Hepatocyte (in vitro differentiated cells): ENCODE data around the gene ZNF746. TPM values are rescaled to one million over a fixed set of nuclear protein-coding genes. Genes with fewer than 3 reads are reported as not detected.

ENCODE experiments used
- DNase-seq: peaks from one replicate; pipeline ENCODE4 v3.0.0-alpha.2; 2016; ENCODE audit warnings: low spot score
- H2AFZ ChIP-seq: fragments of 200-600 bp; sonication (generic); 2 replicates; pipeline ENCODE4 v1.6.0; 2016; ENCODE audit warnings: antibody characterized with exemption, mild to moderate bottlenecking
- H3K27ac ChIP-seq: fragments of 200-600 bp; sonication (generic); 2 replicates; pipeline ENCODE4 v1.5.1; 2016; ENCODE audit warnings: mild to moderate bottlenecking
- H3K27me3 ChIP-seq: fragments of 200-600 bp; sonication (generic); 2 replicates; pipeline ENCODE4 v1.6.1; 2016
- H3K36me3 ChIP-seq: fragments of 200-600 bp; sonication (generic); replicated peaks from 2 replicates; pipeline ENCODE4 v1.5.1; 2016; ENCODE audit warnings: low read depth; ENCODE audit not compliant: insufficient read depth
- H3K4me1 ChIP-seq: fragments of 200-600 bp; sonication (generic); 2 replicates; pipeline ENCODE4 v1.5.1; 2016; ENCODE audit warnings: mild to moderate bottlenecking, moderate library complexity; ENCODE audit not compliant: insufficient read depth
- H3K4me2 ChIP-seq: fragments of 200-600 bp; sonication (generic); 2 replicates; pipeline ENCODE4 v1.6.0; 2016
- H3K4me3 ChIP-seq: fragments of 200-600 bp; sonication (generic); 2 replicates; pipeline ENCODE4 v1.5.1; 2016; ENCODE audit warnings: mild to moderate bottlenecking
- H3K79me2 ChIP-seq: fragments of 200-600 bp; sonication (generic); 2 replicates; pipeline ENCODE4 v1.6.0; 2017; ENCODE audit warnings: mild to moderate bottlenecking
- H3K9me2 ChIP-seq: fragments of 200-600 bp; sonication (generic); replicated peaks from 2 replicates; pipeline ENCODE4 v1.6.0; 2017; ENCODE audit warnings: mild to moderate bottlenecking; ENCODE audit not compliant: insufficient read depth
- H3K9me3 ChIP-seq: fragments of 200-600 bp; sonication (generic); 2 replicates; pipeline ENCODE4 v1.5.1; 2016; ENCODE audit warnings: low read depth, mild to moderate bottlenecking
- H4K20me1 ChIP-seq: fragments of 200-600 bp; sonication (generic); 2 replicates; pipeline ENCODE4 v1.6.0; 2016; ENCODE audit warnings: mild to moderate bottlenecking; ENCODE audit not compliant: insufficient read depth, poor library complexity, severe bottlenecking
- EZH2 ChIP-seq: fragments of 200-600 bp; sonication (generic); IDR thresholded peaks from 2 replicates; pipeline ENCODE4 v1.6.1; 2016; ENCODE audit warnings: antibody characterized with exemption, mild to moderate bottlenecking, borderline replicate concordance
- EZH2phosphoT487 ChIP-seq: fragments of 200-600 bp; sonication (generic); IDR thresholded peaks from one replicate; pipeline ENCODE4 v1.6.1; 2018; ENCODE audit warnings: antibody characterized with exemption, mild to moderate bottlenecking, low read depth, moderate library complexity; ENCODE audit not compliant: unreplicated experiment, severe bottlenecking
- WGBS: methylation state at CpG from one replicate; pipeline ENCODE4 v1.1.6; 2016; ENCODE audit warnings: low lambda C conversion rate; ENCODE audit errors: missing lambda C conversion rate; 5-methylcytosine and 5-hydroxymethylcytosine counted together
- polyA plus RNA-seq: library from polyadenylated mRNA; unstranded; fragments of >200 nt; fragmentation: Nextera tagmentation; extraction: Ambion mirVana; gene quantifications from 2 replicates; pipeline ENCODE4 v1.2.1, GENCODE V29; 2016
- total RNA-seq: library from RNA; depleted of rRNA; stranded (reverse); fragments of >200 nt; gene quantifications from 2 replicates; pipeline ENCODE4 v1.2.3, GENCODE V29; 2014
- TF ChIP-seq, protein P1 (sequence below): fragments of 200-600 bp; sonication (generic); IDR thresholded peaks from 2 replicates; pipeline ENCODE4 v1.5.1; 2016; ENCODE audit warnings: antibody characterized with exemption, mild to moderate bottlenecking; ENCODE audit not compliant: poor library complexity

The ZNF746 gene
- total and polyA plus RNA-seq, 2 experiments from 2014 or later, result 12.2 to 15.6 TPM

DNA sequence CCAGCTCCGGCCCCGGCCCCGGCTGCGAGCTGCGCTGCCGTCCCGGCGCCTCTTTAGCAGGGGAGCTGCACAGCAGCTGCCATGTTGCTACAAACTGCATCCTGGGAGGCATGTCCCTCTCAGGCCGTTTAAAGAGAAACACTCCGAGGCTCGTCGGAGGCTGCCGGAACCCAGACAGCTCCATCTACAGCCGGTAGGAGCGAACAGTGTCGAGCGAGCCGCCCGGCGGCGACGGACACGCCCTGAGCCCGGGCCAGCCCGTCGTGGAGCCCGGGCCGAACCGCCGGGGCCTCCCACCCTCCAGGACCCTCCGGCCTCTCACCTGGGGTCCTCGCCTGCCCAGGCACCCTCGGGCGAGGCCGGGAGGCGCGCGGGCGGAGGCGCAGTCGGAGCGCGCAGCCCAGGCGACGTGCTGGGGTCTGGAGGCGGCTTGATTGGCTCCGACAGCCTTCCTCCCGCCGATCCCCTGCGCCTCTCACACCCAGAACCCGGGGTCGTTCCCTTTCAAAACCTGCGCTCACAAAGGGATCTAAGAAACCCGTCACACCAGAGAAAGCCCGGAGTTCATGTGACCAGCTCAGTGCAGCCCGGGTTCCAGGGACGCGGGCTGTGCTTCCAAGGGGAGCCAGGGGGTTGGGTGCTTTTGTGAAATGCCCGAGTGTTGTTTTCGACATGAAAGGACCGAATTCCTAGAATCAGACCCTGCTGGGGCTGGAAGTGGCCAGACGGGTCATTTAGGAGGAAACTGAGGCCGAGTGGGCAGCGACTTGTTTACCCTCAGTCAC is 36.9 kb downstream of the ZNF746 start, which contains the start of gene ZNF777:
Gene ZNF777, minus strand, starts transcription at position 570 of the 785 bp plus-strand sequence. CDS start 5,040 bp downstream, outside the sequence.
- DNase-seq, result peak; percentile 93
- Histone ChIP-seq H2AFZ (peak within 1 kb of the TSS; percentile 99), H3K9me3 (no peaks in the 10 kb centered on the region), H3K27ac (peak within 1 kb of the TSS; percentile 82), H4K20me1 (peaks cover 6% of the 10 kb centered on the region), H3K9me2 (no peaks in the 10 kb centered on the region), H3K4me3 (peak within 1 kb of the TSS; percentile 79), H3K79me2 (peaks cover 35% of the 10 kb centered on the region), H3K4me2 (peak within 1 kb of the TSS; percentile 92), H3K36me3 (no peaks in the 10 kb centered on the region), H3K4me1 (peaks cover 10% of the 10 kb centered on the region), H3K27me3 (no peaks in the 10 kb centered on the region)
- TF ChIP-seq, protein P1, sequence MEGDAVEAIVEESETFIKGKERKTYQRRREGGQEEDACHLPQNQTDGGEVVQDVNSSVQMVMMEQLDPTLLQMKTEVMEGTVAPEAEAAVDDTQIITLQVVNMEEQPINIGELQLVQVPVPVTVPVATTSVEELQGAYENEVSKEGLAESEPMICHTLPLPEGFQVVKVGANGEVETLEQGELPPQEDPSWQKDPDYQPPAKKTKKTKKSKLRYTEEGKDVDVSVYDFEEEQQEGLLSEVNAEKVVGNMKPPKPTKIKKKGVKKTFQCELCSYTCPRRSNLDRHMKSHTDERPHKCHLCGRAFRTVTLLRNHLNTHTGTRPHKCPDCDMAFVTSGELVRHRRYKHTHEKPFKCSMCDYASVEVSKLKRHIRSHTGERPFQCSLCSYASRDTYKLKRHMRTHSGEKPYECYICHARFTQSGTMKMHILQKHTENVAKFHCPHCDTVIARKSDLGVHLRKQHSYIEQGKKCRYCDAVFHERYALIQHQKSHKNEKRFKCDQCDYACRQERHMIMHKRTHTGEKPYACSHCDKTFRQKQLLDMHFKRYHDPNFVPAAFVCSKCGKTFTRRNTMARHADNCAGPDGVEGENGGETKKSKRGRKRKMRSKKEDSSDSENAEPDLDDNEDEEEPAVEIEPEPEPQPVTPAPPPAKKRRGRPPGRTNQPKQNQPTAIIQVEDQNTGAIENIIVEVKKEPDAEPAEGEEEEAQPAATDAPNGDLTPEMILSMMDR, result peak; percentile 69
- no peak for TF ChIP-seq EZH2phosphoT487
- 2% methylated on average over 56 of the region's 64 CpGs for WGBS

DNA sequence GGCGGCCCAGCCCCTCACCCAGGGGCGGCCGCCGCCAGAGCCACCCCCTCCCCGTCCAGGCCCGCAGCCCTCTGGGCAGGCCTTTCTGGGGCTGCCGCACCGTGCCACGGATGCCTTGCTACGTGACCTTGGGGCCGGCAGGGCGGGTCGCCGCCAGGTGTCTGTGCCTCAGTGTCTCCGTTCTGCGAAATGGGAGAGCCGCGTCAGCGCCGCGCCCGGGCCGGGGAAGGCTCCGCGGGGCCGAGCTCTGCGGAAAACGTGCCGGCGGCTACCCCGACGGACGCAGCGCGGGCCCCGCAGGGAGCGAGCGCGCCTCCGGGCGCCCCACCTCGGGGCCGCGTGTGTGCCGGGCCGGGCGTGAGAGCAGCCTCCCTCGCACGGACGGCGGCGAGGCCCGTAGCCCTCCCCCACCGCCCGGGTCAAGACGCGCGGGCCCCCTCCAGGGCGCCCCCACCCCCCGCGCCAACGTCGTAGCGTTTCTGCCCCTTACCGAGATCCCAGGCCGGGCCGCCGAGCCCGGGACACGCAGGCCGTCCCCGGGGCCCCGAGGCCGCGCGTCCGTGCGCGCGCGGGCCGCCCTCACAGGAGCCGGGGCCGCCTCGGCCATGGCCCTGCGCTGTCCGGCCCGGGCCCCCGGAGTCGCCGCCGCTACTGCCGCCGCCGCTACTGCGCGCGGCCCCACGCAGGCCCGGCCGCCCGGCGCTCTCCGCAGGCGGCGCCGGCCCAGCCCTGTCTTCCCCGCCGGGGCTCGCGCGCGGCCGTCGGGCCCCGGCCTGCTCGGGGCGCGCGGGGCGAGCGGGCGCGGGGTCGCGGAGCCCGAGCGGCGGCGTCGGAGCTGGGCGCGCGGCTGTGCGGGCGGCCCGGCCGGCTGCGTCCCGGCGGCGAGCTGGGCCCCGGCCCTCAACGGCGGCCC is 37.8 kb downstream of the ZNF746 start:
- 2% methylated on average over 58 of the region's 145 CpGs for WGBS
- TF ChIP-seq, protein P1, result no peak
- TF ChIP-seq EZH2, result no peak
- TF ChIP-seq EZH2phosphoT487, result no peak
- H3K4me2 ChIP-seq, result peak overlapping the region; percentile 84

DNA sequence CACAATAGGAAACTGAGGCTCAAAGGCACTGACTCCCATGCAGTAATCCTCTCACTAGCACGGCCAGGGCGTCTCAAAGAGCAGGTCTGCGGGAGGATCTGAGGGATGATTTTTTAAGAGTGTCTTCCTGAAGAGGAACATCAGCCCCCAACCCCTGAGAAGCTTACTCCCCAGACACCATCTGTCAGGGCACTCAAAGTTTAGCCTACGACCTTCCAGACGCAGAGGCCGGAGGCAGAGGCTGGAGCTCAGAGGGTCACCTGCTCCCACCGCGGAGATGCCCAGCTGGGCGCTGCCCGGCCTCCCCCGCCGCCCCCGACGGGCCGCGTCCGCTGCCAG is 38.4 kb downstream of the ZNF746 start:
- Histone ChIP-seq H3K4me1 (peaks cover 10% of the 10 kb centered on the region), H3K36me3 (no peaks in the 10 kb centered on the region), H3K9me2 (no peaks in the 10 kb centered on the region), H3K27ac (no peak overlapping the region), H3K79me2 (peaks cover 35% of the 10 kb centered on the region), H4K20me1 (peaks cover 6% of the 10 kb centered on the region), H3K27me3 (no peaks in the 10 kb centered on the region), H2AFZ (no peak overlapping the region), H3K9me3 (no peaks in the 10 kb centered on the region), H3K4me3 (peak overlapping the region; percentile 67), H3K4me2 (peak overlapping the region; percentile 84)
- no peak for DNase-seq
- 46% methylated on average over 6 of the region's 17 CpGs for WGBS
- TF ChIP-seq EZH2 (no peak), EZH2phosphoT487 (no peak)
- TF ChIP-seq, protein P1, result no peak

More for the DNA sequence above, 37.8 kb downstream of the ZNF746 start:
- peaks cover 35% of the 10 kb centered on the region for H3K79me2 ChIP-seq
- peaks cover 10% of the 10 kb centered on the region for H3K4me1 ChIP-seq
- H3K36me3 ChIP-seq, result no peaks in the 10 kb centered on the region
- peak overlapping the region; percentile 67 for H3K4me3 ChIP-seq
- no peaks in the 10 kb centered on the region for H3K9me3 ChIP-seq
- DNase-seq, result peak; percentile 47
- no peak overlapping the region for H3K27ac ChIP-seq
- no peaks in the 10 kb centered on the region for H3K27me3 ChIP-seq
- H4K20me1 ChIP-seq, result peaks cover 6% of the 10 kb centered on the region
- no peaks in the 10 kb centered on the region for H3K9me2 ChIP-seq
- H2AFZ ChIP-seq, result no peak overlapping the region
